DND-41 (cell line): Measurements from ENCODE around the gene EBF4.
"Not testable (repeated sequence)": the region's sequence is repeated elsewhere in the genome, so short reads cannot be mapped to it uniquely, and the experiment has no call there.

Experiments used
- ATAC-seq: fragments of 200-7000 bp; cut with Tn5 transposase; 3 replicates; pipeline ENCODE4 v1.9.1; 2021; ENCODE audit warnings: low read depth; ENCODE audit not compliant: insufficient read depth
- DNase-seq: peaks from one replicate; pipeline ENCODE4 v3.0.0-alpha.2; 2020
- H2AFZ ChIP-seq: 2 replicates; pipeline ENCODE4 v1.6.0; 2012; ENCODE audit warnings: low read depth, low read length
- H3K27ac ChIP-seq: 2 replicates; pipeline ENCODE4 v1.5.1; 2012; ENCODE audit warnings: low read length, inconsistent platforms
- H3K27me3 ChIP-seq: fragments of 200-600 bp; sonication (generic); 2 replicates; pipeline ENCODE4 v1.6.0; 2012; ENCODE audit warnings: low read length, mild to moderate bottlenecking, inconsistent platforms; ENCODE audit not compliant: insufficient read depth, poor library complexity
- H3K36me3 ChIP-seq: 2 replicates; pipeline ENCODE4 v1.5.1; 2012; ENCODE audit warnings: low read length, inconsistent platforms; ENCODE audit not compliant: insufficient read depth
- H3K4me1 ChIP-seq: 2 replicates; pipeline ENCODE4 v1.5.1; 2012; ENCODE audit warnings: mild to moderate bottlenecking, low read length; ENCODE audit not compliant: insufficient read depth
- H3K4me2 ChIP-seq: 2 replicates; pipeline ENCODE4 v1.6.0; 2012; ENCODE audit warnings: mild to moderate bottlenecking, moderate library complexity, low read length, inconsistent platforms; ENCODE audit not compliant: insufficient read depth
- H3K4me3 ChIP-seq, 2 experiments: fragments of 200-600 bp in 1 of 2; shearing (Covaris generic) in 1 of 2; 2 replicates each; pipeline ENCODE4 v1.5.1; 2012 to 2016; ENCODE audit warnings: inconsistent platforms in 2 of 2, low read length in 2 of 2, mild to moderate bottlenecking in 2 of 2, low read depth in 1 of 2, moderate library complexity in 1 of 2
- H3K79me2 ChIP-seq: 2 replicates; pipeline ENCODE4 v1.6.0; 2012; ENCODE audit warnings: low read length, inconsistent platforms; ENCODE audit not compliant: insufficient read depth
- H3K9ac ChIP-seq: 2 replicates; pipeline ENCODE4 v1.6.0; 2012; ENCODE audit warnings: low read depth, mild to moderate bottlenecking, inconsistent platforms, low read length, moderate library complexity
- H3K9me3 ChIP-seq: 2 replicates; pipeline ENCODE4 v1.5.1; 2012; ENCODE audit warnings: low read length, moderate library complexity, mild to moderate bottlenecking, inconsistent platforms; ENCODE audit not compliant: insufficient read depth, severe bottlenecking
- H4K20me1 ChIP-seq: 2 replicates; pipeline ENCODE4 v1.6.0; 2012; ENCODE audit warnings: low read length; ENCODE audit not compliant: insufficient read depth
- CTCF ChIP-seq: IDR thresholded peaks from 2 replicates; pipeline ENCODE4 v1.5.1; 2012; ENCODE audit warnings: borderline replicate concordance, low read length, moderate library complexity, mild to moderate bottlenecking; ENCODE audit not compliant: poor library complexity, severe bottlenecking; ENCODE audit errors: extremely low read depth
- EZH2 ChIP-seq: IDR thresholded peaks from 3 replicates; pipeline ENCODE4 v1.6.1; 2012; ENCODE audit warnings: borderline replicate concordance, low read depth, mild to moderate bottlenecking, moderate library complexity, low read length, inconsistent platforms; ENCODE audit not compliant: severe bottlenecking

The EBF4 gene

GRCh38 chr20:2767768-2768631 is 75.4 kb downstream of the EBF4 start:
- no peaks in the 10 kb centered on the region for H3K4me1 ChIP-seq
- no peak for TF ChIP-seq CTCF
- TF ChIP-seq EZH2: no peak
- no peaks in the 10 kb centered on the region for H3K79me2 ChIP-seq
- no peaks in the 10 kb centered on the region for H3K36me3 ChIP-seq
- no peaks in the 10 kb centered on the region for H3K9me3 ChIP-seq
- ATAC-seq (no peak), DNase-seq (no peak)
- H4K20me1 ChIP-seq: peaks cover 18% of the 10 kb centered on the region
- no peak overlapping the region for H2AFZ ChIP-seq
- no peak overlapping the region for H3K4me3 ChIP-seq
- no peak overlapping the region for H3K9ac ChIP-seq
- peaks cover 35% of the 10 kb centered on the region for H3K27me3 ChIP-seq
- H3K27ac ChIP-seq: no peak overlapping the region
- H3K4me2 ChIP-seq: no peak overlapping the region

- no peaks in the 10 kb centered on the region for H3K79me2 ChIP-seq
- no peaks in the 10 kb centered on the region for H3K9me3 ChIP-seq
- H3K4me3 ChIP-seq: no peak overlapping the region
- no peaks in the 10 kb centered on the region for H3K4me1 ChIP-seq
- no peaks in the 10 kb centered on the region for H3K36me3 ChIP-seq
- no peak overlapping the region for H3K27ac ChIP-seq
- H3K4me2 ChIP-seq: no peak overlapping the region
- H3K27me3 ChIP-seq: peaks cover 35% of the 10 kb centered on the region
- DNase-seq (no peak), ATAC-seq (no peak)
- TF ChIP-seq CTCF: no peak
- no peak for TF ChIP-seq EZH2
- peaks cover 18% of the 10 kb centered on the region for H4K20me1 ChIP-seq
- no peak overlapping the region for H2AFZ ChIP-seq
- H3K9ac ChIP-seq: no peak overlapping the region
Measured at GRCh38 chr20:2768632-2769015, 76.0 kb downstream of the EBF4 start.

GRCh38 chr20:2770091-2770490 is 77.5 kb downstream of the EBF4 start:
- ATAC-seq, H3K36me3 ChIP-seq, H3K4me2 ChIP-seq, H2AFZ ChIP-seq, H3K79me2 ChIP-seq, H3K27ac ChIP-seq, H3K9ac ChIP-seq, H3K4me3 ChIP-seq, H3K4me1 ChIP-seq, DNase-seq, H3K9me3 ChIP-seq: not testable (repeated sequence)
- Histone ChIP-seq H3K27me3 (peaks cover 29% of the 10 kb centered on the region), H4K20me1 (peaks cover 18% of the 10 kb centered on the region)

GRCh38 chr20:2771631-2772080 is 79.1 kb downstream of the EBF4 start:
- no peaks in the 10 kb centered on the region for H3K79me2 ChIP-seq
- H3K4me1 ChIP-seq: no peaks in the 10 kb centered on the region
- H3K27me3 ChIP-seq: peaks cover 31% of the 10 kb centered on the region
- no peak overlapping the region for H3K27ac ChIP-seq
- TF ChIP-seq EZH2 (no peak), CTCF (no peak)
- H3K4me2 ChIP-seq: no peak overlapping the region
- ATAC-seq (no peak), DNase-seq (no peak)
- H4K20me1 ChIP-seq: peaks cover 18% of the 10 kb centered on the region
- H3K9ac ChIP-seq: no peak overlapping the region
- H2AFZ ChIP-seq: no peak overlapping the region
- no peaks in the 10 kb centered on the region for H3K36me3 ChIP-seq
- no peak overlapping the region for H3K4me3 ChIP-seq
- H3K9me3 ChIP-seq: no peaks in the 10 kb centered on the region
